HEK293 (cell line): ENCODE measurements around the gene PLBD2.

Experiments
- CTCF ChIA-PET: fragments of 350-600 bp; formaldehyde crosslinking; extraction: SDS; loops from one replicate; lab custom pipeline; 2021; ENCODE audit warnings: antibody characterized with exemption; lab: Yijun Ruan, JAX
- POLR2A ChIA-PET: fragments of 300-600 bp; formaldehyde crosslinking; extraction: SDS; loops from one replicate; lab custom pipeline; 2020; ENCODE audit warnings: antibody characterized with exemption, inconsistent platforms; lab: Yijun Ruan, JAX
- H3K27ac ChIP-seq: fragments of 200-500 bp; sonication (Bioruptor generic); 2 replicates; pipeline ENCODE4 v1.5.1; 2014; ENCODE audit warnings: low read depth, low read length, control low read depth, inconsistent platforms; ENCODE audit errors: extremely low read depth
- H3K36me3 ChIP-seq, 2 experiments: fragments of 200-500 bp in 1 of 2; sonication (Bioruptor generic) in 1 of 2; 1 replicate in 1 of 2; 2 replicates in 1 of 2; pipeline ENCODE4 v1.5.1; 2014 to 2017; ENCODE audit warnings: inconsistent platforms in 2 of 2, low read length in 2 of 2; ENCODE audit not compliant: control insufficient read depth in 2 of 2, insufficient read depth in 1 of 2
- H3K4me1 ChIP-seq: fragments of 200-500 bp; sonication (Bioruptor generic); 2 replicates; pipeline ENCODE4 v1.5.1; 2014; ENCODE audit warnings: mild to moderate bottlenecking, low read length, inconsistent platforms; ENCODE audit not compliant: control insufficient read depth, insufficient read depth
- H3K4me3 ChIP-seq: 2 replicates; pipeline ENCODE4 v1.5.1; 2011; ENCODE audit warnings: low read depth, mild to moderate bottlenecking, control low read depth, low read length, moderate library complexity
- H3K9me3 ChIP-seq: fragments of 200-500 bp; sonication (Bioruptor generic); 2 replicates; pipeline ENCODE4 v1.5.1; 2014; ENCODE audit warnings: low read depth, low read length, inconsistent platforms; ENCODE audit not compliant: control insufficient read depth, insufficient read depth
- BCL11B ChIP-seq: fragments of 450-650 bp; formaldehyde crosslinking; IDR thresholded peaks from 2 replicates; pipeline ENCODE4 v1.5.1; 2016; ENCODE audit warnings: low read depth, missing biosample characterization, missing genetic modification characterization
- GLIS1 ChIP-seq: fragments of 450-650 bp; formaldehyde crosslinking; IDR thresholded peaks from 2 replicates; pipeline ENCODE4 v1.5.1; 2016; ENCODE audit warnings: missing biosample characterization, missing genetic modification characterization
- KLF10 ChIP-seq: fragments of 450-650 bp; IDR thresholded peaks from 2 replicates; pipeline ENCODE4 v1.5.1; 2018; ENCODE audit warnings: missing biosample characterization, mild to moderate bottlenecking, missing genetic modification characterization
- OSR2 ChIP-seq: fragments of 450-650 bp; formaldehyde crosslinking; IDR thresholded peaks from 2 replicates; pipeline ENCODE4 v1.5.1; 2016; ENCODE audit warnings: missing biosample characterization, missing genetic modification characterization
- RBAK ChIP-seq: fragments of 450-650 bp; formaldehyde crosslinking; IDR thresholded peaks from 2 replicates; pipeline ENCODE4 v1.5.1; 2016; ENCODE audit warnings: missing biosample characterization, missing genetic modification characterization
- ZNF114 ChIP-seq: fragments of 450-650 bp; formaldehyde crosslinking; IDR thresholded peaks from 2 replicates; pipeline ENCODE4 v1.5.0; 2017; ENCODE audit warnings: missing biosample characterization, missing genetic modification characterization
- ZNF266 ChIP-seq: fragments of 450-650 bp; formaldehyde crosslinking; IDR thresholded peaks from 2 replicates; pipeline ENCODE4 v1.5.1; 2016; ENCODE audit warnings: missing biosample characterization, missing genetic modification characterization, low read depth
- ZNF311 ChIP-seq: fragments of 450-650 bp; formaldehyde crosslinking; IDR thresholded peaks from 2 replicates; pipeline ENCODE4 v1.5.1; 2017; ENCODE audit warnings: missing biosample characterization, missing genetic modification characterization, borderline replicate concordance
- ZNF600 ChIP-seq: fragments of 450-650 bp; formaldehyde crosslinking; IDR thresholded peaks from 2 replicates; pipeline ENCODE4 v1.5.1; 2016; ENCODE audit warnings: missing biosample characterization, missing genetic modification characterization
- ZNF626 ChIP-seq: fragments of 450-650 bp; sonication (Bioruptor Pico); formaldehyde crosslinking; IDR thresholded peaks from 2 replicates; pipeline ENCODE4 v1.5.1; 2018; ENCODE audit warnings: missing biosample characterization, missing genetic modification characterization, inconsistent platforms
- ZNF768 ChIP-seq: fragments of 450-650 bp; formaldehyde crosslinking; IDR thresholded peaks from 2 replicates; pipeline ENCODE4 v1.5.1; 2018; ENCODE audit warnings: missing biosample characterization, mild to moderate bottlenecking, missing genetic modification characterization
- TF ChIP-seq, protein P1 (sequence below): fragments of 450-650 bp; formaldehyde crosslinking; IDR thresholded peaks from 2 replicates; pipeline ENCODE4 v1.5.1; 2016; ENCODE audit warnings: missing biosample characterization, missing genetic modification characterization
- TF ChIP-seq, protein P2 (sequence below): fragments of 450-650 bp; formaldehyde crosslinking; IDR thresholded peaks from 2 replicates; pipeline ENCODE4 v1.5.1; 2016; ENCODE audit warnings: missing biosample characterization, missing genetic modification characterization
- TF ChIP-seq, protein P3 (sequence below): fragments of 450-650 bp; formaldehyde crosslinking; IDR thresholded peaks from 2 replicates; pipeline ENCODE4 v1.5.1; 2016; ENCODE audit warnings: missing biosample characterization, missing genetic modification characterization

Gene PLBD2

DNA sequence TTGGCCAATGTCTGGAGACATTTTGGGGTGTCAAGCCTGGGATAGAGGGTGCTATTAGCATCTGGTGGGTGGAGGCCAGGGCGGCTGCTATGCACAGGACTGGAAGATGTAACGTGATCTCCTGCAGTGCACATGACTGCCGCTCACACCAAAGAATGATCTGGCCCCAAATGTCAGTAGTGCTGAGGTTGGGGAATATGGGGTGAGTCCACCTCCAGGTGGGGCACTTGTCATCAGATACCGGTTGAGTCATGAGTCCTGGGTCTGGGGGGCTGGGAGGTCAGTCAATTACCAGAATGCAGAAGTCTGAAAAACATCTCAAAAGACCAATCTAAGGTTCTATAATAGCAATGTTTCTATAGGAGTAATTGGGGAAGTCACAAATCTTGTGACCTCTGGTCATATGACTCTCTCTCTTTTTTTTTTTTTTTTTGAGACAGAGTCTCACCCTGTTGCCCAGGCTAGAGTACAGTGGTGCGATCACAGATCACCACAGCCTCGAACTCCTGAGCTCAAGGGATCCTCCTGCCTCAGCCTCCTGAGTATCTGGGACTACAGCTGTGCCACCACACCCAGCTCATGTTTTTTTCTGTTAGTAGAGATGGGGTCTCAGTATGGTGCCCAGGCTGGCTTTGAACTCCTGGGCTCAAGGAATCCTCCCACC is 57.8 kb downstream of the PLBD2 start (continued):
- TF ChIP-seq, protein P1, sequence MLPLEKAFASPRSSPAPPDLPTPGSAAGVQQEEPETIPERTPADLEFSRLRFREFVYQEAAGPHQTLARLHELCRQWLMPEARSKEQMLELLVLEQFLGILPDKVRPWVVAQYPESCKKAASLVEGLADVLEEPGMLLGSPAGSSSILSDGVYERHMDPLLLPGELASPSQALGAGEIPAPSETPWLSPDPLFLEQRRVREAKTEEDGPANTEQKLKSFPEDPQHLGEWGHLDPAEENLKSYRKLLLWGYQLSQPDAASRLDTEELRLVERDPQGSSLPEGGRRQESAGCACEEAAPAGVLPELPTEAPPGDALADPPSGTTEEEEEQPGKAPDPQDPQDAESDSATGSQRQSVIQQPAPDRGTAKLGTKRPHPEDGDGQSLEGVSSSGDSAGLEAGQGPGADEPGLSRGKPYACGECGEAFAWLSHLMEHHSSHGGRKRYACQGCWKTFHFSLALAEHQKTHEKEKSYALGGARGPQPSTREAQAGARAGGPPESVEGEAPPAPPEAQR: no peak
- TF ChIP-seq, protein P2, sequence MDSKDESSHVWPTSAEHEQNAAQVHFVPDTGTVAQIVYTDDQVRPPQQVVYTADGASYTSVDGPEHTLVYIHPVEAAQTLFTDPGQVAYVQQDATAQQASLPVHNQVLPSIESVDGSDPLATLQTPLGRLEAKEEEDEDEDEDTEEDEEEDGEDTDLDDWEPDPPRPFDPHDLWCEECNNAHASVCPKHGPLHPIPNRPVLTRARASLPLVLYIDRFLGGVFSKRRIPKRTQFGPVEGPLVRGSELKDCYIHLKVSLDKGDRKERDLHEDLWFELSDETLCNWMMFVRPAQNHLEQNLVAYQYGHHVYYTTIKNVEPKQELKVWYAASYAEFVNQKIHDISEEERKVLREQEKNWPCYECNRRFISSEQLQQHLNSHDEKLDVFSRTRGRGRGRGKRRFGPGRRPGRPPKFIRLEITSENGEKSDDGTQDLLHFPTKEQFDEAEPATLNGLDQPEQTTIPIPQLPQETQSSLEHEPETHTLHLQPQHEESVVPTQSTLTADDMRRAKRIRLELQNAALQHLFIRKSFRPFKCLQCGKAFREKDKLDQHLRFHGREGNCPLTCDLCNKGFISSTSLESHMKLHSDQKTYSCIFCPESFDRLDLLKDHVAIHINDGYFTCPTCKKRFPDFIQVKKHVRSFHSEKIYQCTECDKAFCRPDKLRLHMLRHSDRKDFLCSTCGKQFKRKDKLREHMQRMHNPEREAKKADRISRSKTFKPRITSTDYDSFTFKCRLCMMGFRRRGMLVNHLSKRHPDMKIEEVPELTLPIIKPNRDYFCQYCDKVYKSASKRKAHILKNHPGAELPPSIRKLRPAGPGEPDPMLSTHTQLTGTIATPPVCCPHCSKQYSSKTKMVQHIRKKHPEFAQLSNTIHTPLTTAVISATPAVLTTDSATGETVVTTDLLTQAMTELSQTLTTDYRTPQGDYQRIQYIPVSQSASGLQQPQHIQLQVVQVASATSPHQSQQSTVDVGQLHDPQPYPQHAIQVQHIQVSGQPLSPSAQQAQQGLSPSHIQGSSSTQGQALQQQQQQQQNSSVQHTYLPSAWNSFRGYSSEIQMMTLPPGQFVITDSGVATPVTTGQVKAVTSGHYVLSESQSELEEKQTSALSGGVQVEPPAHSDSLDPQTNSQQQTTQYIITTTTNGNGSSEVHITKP (tag by site-specific recombination): peak; percentile 53
- no peak for TF ChIP-seq KLF10 (tag by site-specific recombination)
- TF ChIP-seq BCL11B: no peak
- no peak for TF ChIP-seq ZNF311 (tag by site-specific recombination)
- no peak for TF ChIP-seq ZNF626 (tag by site-specific recombination)
- TF ChIP-seq ZNF600 (tag by site-specific recombination): peak; percentile 74
- TF ChIP-seq, protein P3, sequence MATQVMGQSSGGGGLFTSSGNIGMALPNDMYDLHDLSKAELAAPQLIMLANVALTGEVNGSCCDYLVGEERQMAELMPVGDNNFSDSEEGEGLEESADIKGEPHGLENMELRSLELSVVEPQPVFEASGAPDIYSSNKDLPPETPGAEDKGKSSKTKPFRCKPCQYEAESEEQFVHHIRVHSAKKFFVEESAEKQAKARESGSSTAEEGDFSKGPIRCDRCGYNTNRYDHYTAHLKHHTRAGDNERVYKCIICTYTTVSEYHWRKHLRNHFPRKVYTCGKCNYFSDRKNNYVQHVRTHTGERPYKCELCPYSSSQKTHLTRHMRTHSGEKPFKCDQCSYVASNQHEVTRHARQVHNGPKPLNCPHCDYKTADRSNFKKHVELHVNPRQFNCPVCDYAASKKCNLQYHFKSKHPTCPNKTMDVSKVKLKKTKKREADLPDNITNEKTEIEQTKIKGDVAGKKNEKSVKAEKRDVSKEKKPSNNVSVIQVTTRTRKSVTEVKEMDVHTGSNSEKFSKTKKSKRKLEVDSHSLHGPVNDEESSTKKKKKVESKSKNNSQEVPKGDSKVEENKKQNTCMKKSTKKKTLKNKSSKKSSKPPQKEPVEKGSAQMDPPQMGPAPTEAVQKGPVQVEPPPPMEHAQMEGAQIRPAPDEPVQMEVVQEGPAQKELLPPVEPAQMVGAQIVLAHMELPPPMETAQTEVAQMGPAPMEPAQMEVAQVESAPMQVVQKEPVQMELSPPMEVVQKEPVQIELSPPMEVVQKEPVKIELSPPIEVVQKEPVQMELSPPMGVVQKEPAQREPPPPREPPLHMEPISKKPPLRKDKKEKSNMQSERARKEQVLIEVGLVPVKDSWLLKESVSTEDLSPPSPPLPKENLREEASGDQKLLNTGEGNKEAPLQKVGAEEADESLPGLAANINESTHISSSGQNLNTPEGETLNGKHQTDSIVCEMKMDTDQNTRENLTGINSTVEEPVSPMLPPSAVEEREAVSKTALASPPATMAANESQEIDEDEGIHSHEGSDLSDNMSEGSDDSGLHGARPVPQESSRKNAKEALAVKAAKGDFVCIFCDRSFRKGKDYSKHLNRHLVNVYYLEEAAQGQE (tag by site-specific recombination): no peak
- peak; percentile 42 for TF ChIP-seq GLIS1 (tag by site-specific recombination)
- no peak for TF ChIP-seq OSR2 (tag by site-specific recombination)
- TF ChIP-seq ZNF266 (tag by site-specific recombination): no peak
- TF ChIP-seq, all 188 proteins: peak for 8

DNA sequence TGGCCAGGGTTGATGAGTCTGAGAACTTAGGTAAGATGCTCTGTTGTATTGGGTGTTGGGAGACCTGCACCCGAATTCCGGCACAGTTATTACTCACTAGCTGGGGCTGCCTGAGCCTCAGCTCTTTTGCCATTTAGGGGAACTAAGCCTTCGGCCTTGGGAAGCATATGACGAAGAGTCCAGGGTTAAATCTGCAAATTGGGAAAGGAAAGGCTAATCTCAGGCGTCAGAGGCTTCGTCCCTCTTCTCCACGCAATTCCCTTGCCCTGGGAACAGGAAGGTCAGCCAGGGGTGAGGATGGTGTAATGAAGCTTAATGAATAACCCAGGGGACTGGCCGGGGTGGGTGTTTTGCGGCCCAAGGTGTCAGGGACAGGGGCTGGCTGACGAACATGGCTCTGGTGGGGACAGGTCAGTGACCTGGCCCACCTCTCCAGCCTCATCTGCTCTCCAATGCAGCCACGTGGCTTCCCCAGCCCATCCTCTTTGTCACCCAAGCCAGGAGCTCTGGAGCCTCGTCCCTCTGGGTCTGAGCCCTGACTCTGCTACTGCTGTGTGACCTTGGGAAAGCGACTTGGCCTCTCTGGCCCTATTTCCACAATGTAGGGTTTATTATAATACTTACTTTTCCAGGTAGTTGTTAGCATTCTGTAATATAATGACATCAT is 60.0 kb downstream of the PLBD2 start:
- H3K9me3 ChIP-seq: no peaks in the 10 kb centered on the region

More for the DNA sequence above, 60.0 kb downstream of the PLBD2 start:
- no peaks in the 10 kb centered on the region for H3K4me1 ChIP-seq
- H3K27ac ChIP-seq: no peak overlapping the region
- H3K36me3 ChIP-seq: no peaks in the 10 kb centered on the region
- CTCF ChIA-PET: interaction anchor here (1.3 kb wide), 1 partner anchor 59 kb away, joined by 3 read pairs; no protein-coding TSS in a partner anchor
- TF ChIP-seq ZNF768 (tag by site-specific recombination) (peak; percentile 40; the same call in 1 of the 2 replicates), ZNF600 (tag by site-specific recombination) (no peak), RBAK (tag by site-specific recombination) (no peak), ZNF114 (tag by site-specific recombination) (no peak)
- TF ChIP-seq, all 188 proteins: peak for 1
- POLR2A ChIA-PET: no interaction called here
- H3K4me3 ChIP-seq: no peak overlapping the region
